NB4 (cell line): ENCODE results near the gene CIDEA.

Source experiments
- DNase-seq: peaks from one replicate; pipeline ENCODE4 v3.0.0; 2010; ENCODE audit warnings: low read depth
- H3K4me3 ChIP-seq: one replicate; pipeline ENCODE4 v1.5.1; 2011; ENCODE audit warnings: mild to moderate bottlenecking, low read depth, low read length, moderate library complexity
- CTCF ChIP-seq: IDR thresholded peaks from one replicate; pipeline ENCODE4 v1.5.1; 2012; ENCODE audit warnings: low read depth, low read length
- MYC ChIP-seq: IDR thresholded peaks from 2 replicates; pipeline ENCODE4 v1.6.1; 2011; ENCODE audit warnings: low read depth, low read length
- POLR2A ChIP-seq: IDR thresholded peaks from 2 replicates; pipeline ENCODE4 v1.6.1; 2011; ENCODE audit warnings: mild to moderate bottlenecking; ENCODE audit not compliant: insufficient read length; ENCODE audit errors: extremely low read depth
- TF ChIP-seq, protein P1 (sequence below): IDR thresholded peaks from 2 replicates; pipeline ENCODE4 v1.6.1; 2011; ENCODE audit warnings: low read depth, low read length

CIDEA gene

GRCh38 chr18:12258719-12259705 is 4.9 kb downstream of the CIDEA start:
- peak overlapping the region; percentile 25 for H3K4me3 ChIP-seq
- TF ChIP-seq CTCF = no peak
- TF ChIP-seq POLR2A = no peak
- TF ChIP-seq, protein P1, sequence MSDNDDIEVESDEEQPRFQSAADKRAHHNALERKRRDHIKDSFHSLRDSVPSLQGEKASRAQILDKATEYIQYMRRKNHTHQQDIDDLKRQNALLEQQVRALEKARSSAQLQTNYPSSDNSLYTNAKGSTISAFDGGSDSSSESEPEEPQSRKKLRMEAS = no peak
- no peak for TF ChIP-seq MYC
- DNase-seq = peak; percentile 59

- no peak for DNase-seq
- TF ChIP-seq MYC (no peak), CTCF (no peak), POLR2A (no peak)
- TF ChIP-seq, protein P1 = no peak
- H3K4me3 ChIP-seq = no peak overlapping the region
Observed at GRCh38 chr18:12262748-12263147, 8.6 kb downstream of the CIDEA start.

DNA sequence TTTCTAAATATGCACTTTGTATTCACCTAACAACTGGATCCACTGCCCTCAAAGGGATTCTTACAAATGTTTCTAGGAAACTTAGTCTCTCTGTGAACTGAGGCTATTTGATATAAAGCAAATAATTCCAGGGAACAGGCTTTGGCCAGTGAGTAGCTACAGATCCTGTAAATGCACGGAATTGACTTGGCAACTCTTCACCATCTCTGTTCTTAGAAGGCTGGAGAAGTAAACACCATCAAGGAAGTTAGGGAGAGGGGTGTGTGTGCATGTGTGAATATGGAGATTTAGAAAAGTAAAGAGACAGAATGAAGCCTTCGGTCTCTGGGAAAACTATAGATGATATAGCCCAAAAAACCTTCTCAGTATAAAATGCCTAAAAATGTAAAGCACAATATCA is 10.7 kb downstream of the CIDEA start:
- TF ChIP-seq POLR2A = no peak
- no peak for TF ChIP-seq CTCF
- TF ChIP-seq MYC = no peak
- TF ChIP-seq, protein P1 = no peak
- H3K4me3 ChIP-seq = no peak overlapping the region
- no peak for DNase-seq

GRCh38 chr18:12271376-12272235 is 17.4 kb downstream of the CIDEA start:
- peak overlapping the region; percentile 44 for H3K4me3 ChIP-seq
- TF ChIP-seq MYC (no peak), POLR2A (no peak), CTCF (no peak)
- TF ChIP-seq, protein P1 = no peak
- peak; percentile 76 for DNase-seq

- no peak for TF ChIP-seq POLR2A
- TF ChIP-seq CTCF = no peak
- TF ChIP-seq MYC = no peak
- TF ChIP-seq, protein P1 = no peak
- no peak overlapping the region for H3K4me3 ChIP-seq
- no peak for DNase-seq
Observed at GRCh38 chr18:12274793-12275192, 20.6 kb downstream of the CIDEA start.
